BE2C (cell line): ENCODE measurements around the gene SERTAD2.

Experiments
- DNase-seq: peaks from one replicate; pipeline ENCODE4 v3.0.0-alpha.2; 2020
- H3K27me3 ChIP-seq: fragments of 250-450 bp; sonication (Bioruptor Pico); 2 replicates; pipeline ENCODE4 v1.5.1; 2020; ENCODE audit warnings: mild to moderate bottlenecking
- H3K36me3 ChIP-seq: fragments of 250-450 bp; sonication (Bioruptor Pico); 2 replicates; pipeline ENCODE4 v1.5.1; 2020; ENCODE audit warnings: mild to moderate bottlenecking
- H3K4me1 ChIP-seq: fragments of 250-450 bp; sonication (Bioruptor Pico); 2 replicates; pipeline ENCODE4 v1.5.1; 2020
- H3K4me3 ChIP-seq: 2 replicates; pipeline ENCODE4 v1.5.1; 2011; ENCODE audit warnings: low read depth, low read length
- H3K9me3 ChIP-seq: fragments of 250-450 bp; sonication (Bioruptor Pico); 2 replicates; pipeline ENCODE4 v1.5.1; 2020
- CTCF ChIP-seq: IDR thresholded peaks from 2 replicates; pipeline ENCODE4 v1.5.1; 2012; ENCODE audit warnings: mild to moderate bottlenecking, low read depth, low read length

Gene SERTAD2

GRCh38 chr2:64637000-64637635 lies 16.6 kb downstream of the SERTAD2 start:
- no peak for DNase-seq
- no peaks in the 10 kb centered on the region for H3K9me3 ChIP-seq
- H3K4me1 ChIP-seq: no peaks in the 10 kb centered on the region
- H3K4me3 ChIP-seq: no peak overlapping the region
- 0 out of 2 replicates have a peak, but pooled peaks cover 3% of the 10 kb centered on the region for H3K36me3 ChIP-seq
- no peak for TF ChIP-seq CTCF
- no peaks in the 10 kb centered on the region for H3K27me3 ChIP-seq

DNA sequence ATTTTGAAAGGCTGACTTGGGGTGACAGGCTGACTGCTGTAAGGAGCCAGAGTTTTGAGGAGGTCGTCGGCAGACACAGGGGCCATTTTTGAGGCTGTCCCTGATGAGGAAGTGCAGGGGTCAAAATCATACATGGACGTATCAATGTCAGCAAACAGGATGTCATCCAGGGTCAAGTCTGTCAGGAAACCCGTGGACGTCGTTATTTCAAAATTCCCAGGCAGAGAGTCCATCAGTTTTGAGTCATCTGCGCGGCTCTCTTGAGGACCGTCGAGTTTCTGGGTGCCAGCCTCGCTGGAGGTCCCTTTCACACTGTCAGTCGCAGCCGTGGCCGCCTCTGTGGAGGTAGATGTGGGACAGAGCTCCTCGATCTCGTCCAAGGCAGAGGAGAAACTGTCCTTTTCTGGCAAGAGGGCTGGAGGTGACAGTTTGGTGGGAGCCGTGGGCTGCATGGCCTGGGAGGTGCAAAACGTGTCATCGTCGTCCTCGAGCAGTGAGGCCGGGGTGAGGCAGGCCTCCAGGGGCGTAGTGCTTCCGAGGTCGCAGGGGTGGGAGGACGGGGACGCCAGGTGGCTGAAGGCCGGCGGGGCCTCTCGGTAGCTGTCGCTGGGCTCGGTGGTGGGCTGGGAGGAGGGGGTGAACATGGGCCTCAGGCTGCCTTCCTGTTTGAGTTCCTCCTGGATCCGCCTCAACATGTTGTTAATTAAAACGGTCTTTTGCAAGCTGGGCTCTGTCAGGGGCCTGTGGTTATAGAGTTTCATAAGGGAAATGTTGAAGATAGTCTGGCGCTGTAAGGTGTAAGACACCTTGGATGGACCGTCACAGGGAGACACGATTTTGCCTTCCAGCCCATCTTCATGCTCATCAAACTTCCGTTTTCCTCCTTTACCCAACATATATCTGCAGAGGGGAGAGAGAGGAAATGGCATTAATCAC lies 17.5 kb downstream of the SERTAD2 start:
- H3K27me3 ChIP-seq: no peaks in the 10 kb centered on the region
- 0 out of 2 replicates have a peak, but pooled peaks cover 3% of the 10 kb centered on the region for H3K36me3 ChIP-seq
- H3K9me3 ChIP-seq: no peaks in the 10 kb centered on the region
- H3K4me3 ChIP-seq: no peak overlapping the region
- DNase-seq: no peak
- no peaks in the 10 kb centered on the region for H3K4me1 ChIP-seq
- no peak for TF ChIP-seq CTCF

GRCh38 chr2:64634345-64635267 lies 19.1 kb downstream of the SERTAD2 start:
- Histone ChIP-seq H3K4me3 (no peak overlapping the region), H3K9me3 (no peaks in the 10 kb centered on the region), H3K4me1 (peaks cover under 1% of the 10 kb centered on the region; the same call in 1 of the 2 replicates), H3K27me3 (no peaks in the 10 kb centered on the region), H3K36me3 (0 out of 2 replicates have a peak, but pooled peaks cover 3% of the 10 kb centered on the region)
- no peak for TF ChIP-seq CTCF
- no peak for DNase-seq

DNA sequence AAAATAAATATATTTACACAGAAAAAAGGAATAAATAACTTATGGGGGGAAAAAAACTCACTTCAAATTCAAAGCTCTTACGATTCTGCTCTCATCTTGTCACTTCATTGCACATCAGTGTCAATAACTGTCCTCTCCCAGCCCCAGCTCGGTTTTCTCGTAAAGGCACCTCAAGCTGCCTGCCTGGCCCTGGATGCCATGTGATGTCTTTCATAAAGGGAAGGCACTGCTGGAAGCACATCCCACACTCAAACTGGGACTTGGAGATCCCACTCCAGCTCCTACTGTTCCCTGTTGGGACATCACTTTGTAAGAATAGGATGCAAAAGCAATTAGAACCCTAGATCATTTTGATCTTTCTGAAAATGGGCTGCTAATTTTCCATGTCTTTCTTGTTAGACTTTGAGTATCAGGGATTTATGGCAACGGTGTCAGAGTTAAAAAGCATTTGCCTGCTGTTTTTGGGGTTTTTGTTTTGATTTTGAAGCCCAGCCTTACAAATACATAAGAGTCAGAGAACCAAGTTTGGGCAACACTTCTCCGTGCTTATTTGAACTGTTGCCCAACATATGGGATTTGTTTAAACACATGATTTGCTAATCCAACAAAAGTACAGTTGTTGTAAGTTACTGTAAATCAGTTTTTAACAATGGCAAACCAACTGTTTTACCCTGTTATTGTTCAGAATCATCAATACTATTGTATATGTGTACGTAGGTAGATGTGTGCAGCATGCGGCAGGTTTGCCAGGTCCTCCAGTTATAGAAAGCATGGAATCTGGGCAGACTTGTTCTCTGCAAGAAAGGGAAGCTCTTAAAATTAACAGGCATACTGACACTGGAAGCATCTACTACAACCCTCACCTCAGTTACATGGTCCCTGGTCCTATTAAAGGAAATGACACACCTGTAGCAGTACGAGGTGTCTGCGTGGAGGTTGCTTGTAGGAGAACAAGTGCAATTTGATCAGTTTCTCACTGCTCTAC lies 20.6 kb downstream of the SERTAD2 start:
- no peaks in the 10 kb centered on the region for H3K27me3 ChIP-seq
- 0 out of 2 replicates have a peak, but pooled peaks cover 3% of the 10 kb centered on the region for H3K36me3 ChIP-seq
- H3K4me3 ChIP-seq: no peak overlapping the region
- no peaks in the 10 kb centered on the region for H3K9me3 ChIP-seq
- DNase-seq: no peak
- no peak for TF ChIP-seq CTCF
- H3K4me1 ChIP-seq: peaks cover 8% of the 10 kb centered on the region

DNA sequence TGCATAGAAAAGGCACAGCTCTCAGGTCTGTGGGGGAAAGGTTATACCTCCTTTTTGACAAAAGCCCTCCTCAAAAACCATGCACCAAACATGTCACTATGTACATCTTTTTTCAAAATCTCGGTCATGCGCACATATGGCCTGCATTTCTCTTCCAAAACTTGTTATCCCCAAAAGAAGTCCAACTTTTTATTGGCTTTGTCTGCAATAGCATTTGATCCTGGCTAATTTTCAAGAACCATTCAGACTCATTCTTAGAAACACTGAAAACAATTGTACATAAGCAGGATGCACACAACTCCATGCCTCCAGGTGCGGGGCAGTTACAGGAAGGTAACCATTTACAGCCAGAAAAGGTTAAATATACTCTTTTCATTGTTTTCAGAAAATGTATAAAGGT lies 21.9 kb downstream of the SERTAD2 start:
- no peak for DNase-seq
- Histone ChIP-seq H3K4me1 (peaks cover 8% of the 10 kb centered on the region), H3K36me3 (0 out of 2 replicates have a peak, but pooled peaks cover 3% of the 10 kb centered on the region), H3K4me3 (no peak overlapping the region), H3K9me3 (no peaks in the 10 kb centered on the region), H3K27me3 (no peaks in the 10 kb centered on the region)
- no peak for TF ChIP-seq CTCF
